ENCODE measurements around the gene EFHC2. TPM values are rescaled to one million over a fixed set of nuclear protein-coding genes. Genes with fewer than 3 reads are reported as not detected.

Gene EFHC2
- total RNA-seq, 5 donors from 2014 or later (not counting 1 experiment from before 2014, with no cell fraction given), result 1.1 to 3.5 (median 2.0) TPM

DNA sequence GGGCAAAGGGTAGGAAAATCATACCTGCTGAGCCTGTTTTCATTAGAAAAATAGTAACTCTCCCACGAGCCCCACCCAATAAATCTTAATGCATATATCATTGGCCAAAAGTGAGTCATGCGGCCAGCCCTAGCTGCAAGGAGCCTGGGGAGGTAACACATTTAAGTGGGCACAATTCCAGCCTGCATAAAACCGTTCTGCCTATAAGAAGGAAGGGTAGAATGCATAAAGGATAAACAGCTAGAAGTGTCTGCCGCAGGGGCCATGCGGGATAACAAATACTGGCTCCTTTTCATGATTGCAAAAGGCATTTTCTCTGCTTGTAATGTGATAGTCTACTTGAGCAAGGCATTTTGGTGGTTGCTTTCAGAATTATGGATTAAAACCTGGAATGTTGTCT is 37.1 kb downstream of the EFHC2 start:
- Histone ChIP-seq H3K36me3 (ENCODE audit: control insufficient read depth in 2 of 2, extremely low read depth in 1 of 2, insufficient read depth in 1 of 2, low read length in 1 of 2) (no peaks in the 10 kb centered on the region), H3K27ac (ENCODE audit: low read length) (no peak overlapping the region), H3K27me3 (replicated peaks in 1 of 2; ENCODE audit: control insufficient read depth in 2 of 2, extremely low read depth in 1 of 2, insufficient read depth in 2 of 2, low read length in 1 of 2) (no peaks in the 10 kb centered on the region), H3K4me3 (ENCODE audit: control insufficient read depth in 1 of 2, extremely low read depth in 1 of 2, low read length in 1 of 2) (no peak overlapping the region), H3K4me1 (ENCODE audit: control insufficient read depth in 1 of 2, extremely low read depth in 1 of 2, insufficient read depth in 2 of 2, low read length in 2 of 2) (no peaks in the 10 kb centered on the region), H3K9me3 (no peaks in the 10 kb centered on the region)
- no peak overlapping the region for H3K4me3 Mint-ChIP-seq
- CTCF ChIA-PET, result no interaction called here
- 100% methylated on average over 1 of the region's 5 CpGs for WGBS (ENCODE audit: insufficient coverage)
- POLR2A ChIA-PET, result no interaction called here
- H3K27ac Mint-ChIP-seq, result no peak overlapping the region
- H3K36me3 Mint-ChIP-seq, result peaks cover 5% of the 10 kb centered on the region
- DNase-seq, result no peak
- ATAC-seq (replicated peaks in 1 of 4), result no peak
- H3K4me1 Mint-ChIP-seq, result peaks cover 0 to 5% (median 3%) of the 10 kb centered on the region in 3 donors
- no peaks in the 10 kb centered on the region for H3K9me3 Mint-ChIP-seq
- H3K27me3 Mint-ChIP-seq, result peaks cover 0 to 4% of the 10 kb centered on the region in 2 donors

GRCh38 chrX:44305921-44306320 is 37.6 kb downstream of the EFHC2 start:
- DNase-seq, result no peak
- no peak for ATAC-seq (replicated peaks in 1 of 4)
- Mint-ChIP-seq H3K36me3 (peaks cover 5% of the 10 kb centered on the region), H3K4me1 (peaks cover 0 to 2% (median 1%) of the 10 kb centered on the region in 3 donors), H3K27me3 (peaks cover 0 to 4% of the 10 kb centered on the region in 2 donors), H3K9me3 (no peaks in the 10 kb centered on the region), H3K4me3 (no peak overlapping the region), H3K27ac (no peak overlapping the region)
- WGBS (ENCODE audit: insufficient coverage), result 70% methylated on average over 2 of the region's 4 CpGs
- Histone ChIP-seq H3K36me3 (ENCODE audit: control insufficient read depth in 2 of 2, extremely low read depth in 1 of 2, insufficient read depth in 1 of 2, low read length in 1 of 2) (no peaks in the 10 kb centered on the region), H3K27ac (ENCODE audit: low read length) (no peak overlapping the region), H3K9me3 (no peaks in the 10 kb centered on the region), H3K27me3 (replicated peaks in 1 of 2; ENCODE audit: control insufficient read depth in 2 of 2, extremely low read depth in 1 of 2, insufficient read depth in 2 of 2, low read length in 1 of 2) (no peaks in the 10 kb centered on the region), H3K4me1 (ENCODE audit: control insufficient read depth in 1 of 2, extremely low read depth in 1 of 2, insufficient read depth in 2 of 2, low read length in 2 of 2) (no peaks in the 10 kb centered on the region), H3K4me3 (ENCODE audit: control insufficient read depth in 1 of 2, extremely low read depth in 1 of 2, low read length in 1 of 2) (no peak overlapping the region)
- CTCF ChIA-PET, result no interaction called here
- POLR2A ChIA-PET, result no interaction called here

GRCh38 chrX:44303119-44303518 is 40.4 kb downstream of the EFHC2 start:
- Histone ChIP-seq H3K36me3 (ENCODE audit: control insufficient read depth in 2 of 2, extremely low read depth in 1 of 2, insufficient read depth in 1 of 2, low read length in 1 of 2) (no peaks in the 10 kb centered on the region), H3K4me1 (ENCODE audit: control insufficient read depth in 1 of 2, extremely low read depth in 1 of 2, insufficient read depth in 2 of 2, low read length in 2 of 2) (no peaks in the 10 kb centered on the region), H3K27me3 (replicated peaks in 1 of 2; ENCODE audit: control insufficient read depth in 2 of 2, extremely low read depth in 1 of 2, insufficient read depth in 2 of 2, low read length in 1 of 2) (no peaks in the 10 kb centered on the region), H3K27ac (ENCODE audit: low read length) (no peak overlapping the region), H3K9me3 (no peaks in the 10 kb centered on the region), H3K4me3 (ENCODE audit: control insufficient read depth in 1 of 2, extremely low read depth in 1 of 2, low read length in 1 of 2) (no peak overlapping the region)
- Mint-ChIP-seq H3K36me3 (no peaks in the 10 kb centered on the region), H3K4me1 (peaks cover 0 to 2% (median 0%) of the 10 kb centered on the region in 3 donors), H3K4me3 (no peak overlapping the region), H3K27ac (no peak overlapping the region), H3K27me3 (no peaks in the 10 kb centered on the region), H3K9me3 (no peaks in the 10 kb centered on the region)
- no CpG with 5 or more reads among the region's 2 CpGs for WGBS (ENCODE audit: insufficient coverage)
- ATAC-seq (replicated peaks in 1 of 4) (no peak), DNase-seq (peak in 1 of 35 experiments; percentile 22)
- ChIA-PET CTCF (interaction anchor here in 1 of 2 donors (1.4 to 1.8 kb wide), 2 partner anchors 60 to 345 kb away, joined by 5 to 6 read pairs; no protein-coding TSS in a partner anchor), POLR2A (interaction anchor here in 1 of 2 donors (0.7 kb wide), 1 partner anchor 30 kb away, joined by 4 read pairs; no protein-coding TSS in a partner anchor)

DNA sequence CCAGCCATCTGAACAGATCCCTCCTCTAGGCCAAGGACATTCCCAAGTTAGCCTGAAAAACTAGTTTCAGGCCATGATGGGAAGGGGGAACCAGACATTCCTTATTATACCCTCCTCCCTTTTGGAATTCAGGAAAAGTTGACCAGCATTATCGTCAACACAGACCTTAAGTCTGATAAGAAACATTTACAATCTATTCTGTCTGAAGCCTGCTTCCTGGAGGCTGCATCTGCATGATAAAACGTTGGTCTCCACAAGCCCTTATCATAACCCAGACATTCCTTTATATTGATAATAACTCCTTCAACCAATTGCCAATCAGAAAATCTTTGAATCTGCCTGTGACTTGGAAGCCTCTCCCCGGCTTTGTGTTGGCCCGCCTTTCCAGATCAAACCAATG is 44.3 kb downstream of the EFHC2 start:
- Histone ChIP-seq H3K4me1 (ENCODE audit: control insufficient read depth in 1 of 2, extremely low read depth in 1 of 2, insufficient read depth in 2 of 2, low read length in 2 of 2) (no peaks in the 10 kb centered on the region), H3K27me3 (replicated peaks in 1 of 2; ENCODE audit: control insufficient read depth in 2 of 2, extremely low read depth in 1 of 2, insufficient read depth in 2 of 2, low read length in 1 of 2) (no peaks in the 10 kb centered on the region), H3K27ac (ENCODE audit: low read length) (no peak overlapping the region), H3K36me3 (ENCODE audit: control insufficient read depth in 2 of 2, extremely low read depth in 1 of 2, insufficient read depth in 1 of 2, low read length in 1 of 2) (no peaks in the 10 kb centered on the region), H3K9me3 (no peaks in the 10 kb centered on the region), H3K4me3 (ENCODE audit: control insufficient read depth in 1 of 2, extremely low read depth in 1 of 2, low read length in 1 of 2) (no peak overlapping the region)
- ChIA-PET CTCF (no interaction called here), POLR2A (no interaction called here)
- Mint-ChIP-seq H3K4me1 (peaks cover 0 to 5% (median 0%) of the 10 kb centered on the region in 3 donors), H3K27ac (no peak overlapping the region), H3K9me3 (no peaks in the 10 kb centered on the region), H3K27me3 (peaks cover 0 to 10% of the 10 kb centered on the region in 2 donors), H3K4me3 (no peak overlapping the region), H3K36me3 (no peaks in the 10 kb centered on the region)
- DNase-seq (no peak), ATAC-seq (replicated peaks in 1 of 4) (no peak)
- WGBS (ENCODE audit: insufficient coverage), result no CpG with 5 or more reads among the region's 4 CpGs

GRCh38 chrX:44291468-44292092 is 51.9 kb downstream of the EFHC2 start:
- H3K36me3 Mint-ChIP-seq, result peaks cover 4% of the 10 kb centered on the region
- H3K9me3 ChIP-seq, result no peaks in the 10 kb centered on the region
- no peak overlapping the region for H3K27ac Mint-ChIP-seq
- H3K36me3 ChIP-seq (ENCODE audit: control insufficient read depth in 2 of 2, extremely low read depth in 1 of 2, insufficient read depth in 1 of 2, low read length in 1 of 2), result no peaks in the 10 kb centered on the region
- H3K4me1 Mint-ChIP-seq, result peaks cover 0 to 4% (median 1%) of the 10 kb centered on the region in 3 donors
- peaks cover 0 to 15% of the 10 kb centered on the region in 2 donors for H3K27me3 Mint-ChIP-seq
- no peak overlapping the region for H3K27ac ChIP-seq (ENCODE audit: low read length)
- no peaks in the 10 kb centered on the region for H3K4me1 ChIP-seq (ENCODE audit: control insufficient read depth in 1 of 2, extremely low read depth in 1 of 2, insufficient read depth in 2 of 2, low read length in 2 of 2)
- H3K27me3 ChIP-seq (replicated peaks in 1 of 2; ENCODE audit: control insufficient read depth in 2 of 2, extremely low read depth in 1 of 2, insufficient read depth in 2 of 2, low read length in 1 of 2), result no peaks in the 10 kb centered on the region
- H3K4me3 Mint-ChIP-seq, result no peak overlapping the region
- CTCF ChIA-PET, result interaction anchor here in 1 of 2 donors (0.5 kb wide), 1 partner anchor 289 kb away, joined by 3 read pairs; no protein-coding TSS in a partner anchor
- no peak overlapping the region for H3K4me3 ChIP-seq (ENCODE audit: control insufficient read depth in 1 of 2, extremely low read depth in 1 of 2, low read length in 1 of 2)
- DNase-seq, result peak in 1 of 35 experiments; percentile 1
- no CpG with 5 or more reads among the region's 2 CpGs for WGBS (ENCODE audit: insufficient coverage)
- POLR2A ChIA-PET, result no interaction called here
- no peak for ATAC-seq (replicated peaks in 1 of 4)
- peaks cover 0 to 4% (median 0%) of the 10 kb centered on the region in 3 donors for H3K9me3 Mint-ChIP-seq

GRCh38 chrX:44290718-44291117 is 52.8 kb downstream of the EFHC2 start:
- DNase-seq (no peak), ATAC-seq (replicated peaks in 1 of 4) (no peak)
- Mint-ChIP-seq H3K9me3 (peaks cover 0 to 4% (median 0%) of the 10 kb centered on the region in 3 donors), H3K4me1 (peaks cover 0 to 4% (median 1%) of the 10 kb centered on the region in 3 donors), H3K36me3 (peaks cover 4% of the 10 kb centered on the region), H3K4me3 (no peak overlapping the region), H3K27ac (no peak overlapping the region), H3K27me3 (peaks cover 0 to 15% of the 10 kb centered on the region in 2 donors)
- H3K27me3 ChIP-seq (replicated peaks in 1 of 2; ENCODE audit: control insufficient read depth in 2 of 2, extremely low read depth in 1 of 2, insufficient read depth in 2 of 2, low read length in 1 of 2), result no peaks in the 10 kb centered on the region
- H3K4me3 ChIP-seq (ENCODE audit: control insufficient read depth in 1 of 2, extremely low read depth in 1 of 2, low read length in 1 of 2), result no peak overlapping the region
- no peaks in the 10 kb centered on the region for H3K9me3 ChIP-seq
- no peaks in the 10 kb centered on the region for H3K36me3 ChIP-seq (ENCODE audit: control insufficient read depth in 2 of 2, extremely low read depth in 1 of 2, insufficient read depth in 1 of 2, low read length in 1 of 2)
- WGBS (ENCODE audit: insufficient coverage), result no CpG with 5 or more reads among the region's 5 CpGs
- no peaks in the 10 kb centered on the region for H3K4me1 ChIP-seq (ENCODE audit: control insufficient read depth in 1 of 2, extremely low read depth in 1 of 2, insufficient read depth in 2 of 2, low read length in 2 of 2)
- POLR2A ChIA-PET, result no interaction called here
- CTCF ChIA-PET, result no interaction called here
- no peak overlapping the region for H3K27ac ChIP-seq (ENCODE audit: low read length)

Data from T-cell (primary cell).